Measurements from ENCODE around the gene GPR62.

The GPR62 gene

GRCh38 chr3:51977446-51978142 lies 22.4 kb downstream of the GPR62 start:
- Histone ChIP-seq H3K4me2 (ENCODE audit: low read depth, low read length, poor library complexity, severe bottlenecking) (peak overlapping the region; percentile 99), H3K9ac (ENCODE audit: low read depth, low read length, poor library complexity, severe bottlenecking) (no peak overlapping the region)
- TF ChIP-seq EZH2phosphoT487 (IDR thresholded peaks at IDR 0.05; ENCODE audit: borderline replicate concordance), result no peak
- no peak for TF ChIP-seq CTCF (conservative IDR thresholded peaks at IDR 0.05; ENCODE audit: low read length)

GRCh38 chr3:51978143-51978502 lies 22.9 kb downstream of the GPR62 start:
- Histone ChIP-seq H3K79me2 (ENCODE audit: insufficient read depth, low read length) (peaks cover 26% of the 10 kb centered on the region), H3K36me3 (ENCODE audit: insufficient read depth, low read length) (no peaks in the 10 kb centered on the region), H3K4me2 (ENCODE audit: low read depth, low read length, poor library complexity, severe bottlenecking) (no peak overlapping the region), H3K9me3 (ENCODE audit: insufficient read depth, low read depth, low read length) (no peaks in the 10 kb centered on the region), H3K4me1 (ENCODE audit: insufficient read depth, low read length, poor library complexity, severe bottlenecking) (peaks cover 39% of the 10 kb centered on the region), H3K9me2 (replicated peaks; ENCODE audit: low read depth, low read length) (no peaks in the 10 kb centered on the region), H3K27me3 (ENCODE audit: insufficient read depth, low read length, poor library complexity, severe bottlenecking) (no peaks in the 10 kb centered on the region), H3K4me3 (ENCODE audit: low read length, poor library complexity, severe bottlenecking) (no peak overlapping the region), H2AFZ (ENCODE audit: low read length) (no peak overlapping the region), H4K20me1 (ENCODE audit: insufficient read depth, low read length, poor library complexity, severe bottlenecking) (no peaks in the 10 kb centered on the region), H3K9ac (ENCODE audit: low read depth, low read length, poor library complexity, severe bottlenecking) (no peak overlapping the region), H3F3A (ENCODE audit: low read depth) (peaks cover 12% of the 10 kb centered on the region)
- TF ChIP-seq EZH2phosphoT487 (IDR thresholded peaks at IDR 0.05; ENCODE audit: borderline replicate concordance) (no peak), CTCF (conservative IDR thresholded peaks at IDR 0.05; ENCODE audit: low read length) (no peak)

More at GRCh38 chr3:51977446-51978142, 22.4 kb downstream of the GPR62 start:
- H3F3A ChIP-seq (ENCODE audit: low read depth), result peaks cover 8% of the 10 kb centered on the region
- H3K36me3 ChIP-seq (ENCODE audit: insufficient read depth, low read length), result no peaks in the 10 kb centered on the region
- H3K4me1 ChIP-seq (ENCODE audit: insufficient read depth, low read length, poor library complexity, severe bottlenecking), result peaks cover 39% of the 10 kb centered on the region
- H3K9me2 ChIP-seq (replicated peaks; ENCODE audit: low read depth, low read length), result no peaks in the 10 kb centered on the region
- H2AFZ ChIP-seq (ENCODE audit: low read length), result no peak overlapping the region
- H3K9me3 ChIP-seq (ENCODE audit: insufficient read depth, low read depth, low read length), result no peaks in the 10 kb centered on the region
- H3K79me2 ChIP-seq (ENCODE audit: insufficient read depth, low read length), result peaks cover 26% of the 10 kb centered on the region
- no peaks in the 10 kb centered on the region for H4K20me1 ChIP-seq (ENCODE audit: insufficient read depth, low read length, poor library complexity, severe bottlenecking)
- no peaks in the 10 kb centered on the region for H3K27me3 ChIP-seq (ENCODE audit: insufficient read depth, low read length, poor library complexity, severe bottlenecking)
- no peak overlapping the region for H3K4me3 ChIP-seq (ENCODE audit: low read length, poor library complexity, severe bottlenecking)

- no peak overlapping the region for H3K9ac ChIP-seq (ENCODE audit: low read depth, low read length, poor library complexity, severe bottlenecking)
- TF ChIP-seq CTCF (conservative IDR thresholded peaks at IDR 0.05; ENCODE audit: low read length) (no peak), EZH2phosphoT487 (IDR thresholded peaks at IDR 0.05; ENCODE audit: borderline replicate concordance) (no peak)
- H3F3A ChIP-seq (ENCODE audit: low read depth), result peaks cover 12% of the 10 kb centered on the region
- H3K9me3 ChIP-seq (ENCODE audit: insufficient read depth, low read depth, low read length), result no peaks in the 10 kb centered on the region
- peaks cover 40% of the 10 kb centered on the region for H3K4me1 ChIP-seq (ENCODE audit: insufficient read depth, low read length, poor library complexity, severe bottlenecking)
- peaks cover 16% of the 10 kb centered on the region; the same call in 1 of the 2 replicates for H3K79me2 ChIP-seq (ENCODE audit: insufficient read depth, low read length)
- no peaks in the 10 kb centered on the region for H3K27me3 ChIP-seq (ENCODE audit: insufficient read depth, low read length, poor library complexity, severe bottlenecking)
- H3K4me3 ChIP-seq (ENCODE audit: low read length, poor library complexity, severe bottlenecking), result no peak overlapping the region
- H3K9me2 ChIP-seq (replicated peaks; ENCODE audit: low read depth, low read length), result no peaks in the 10 kb centered on the region
- no peaks in the 10 kb centered on the region for H3K36me3 ChIP-seq (ENCODE audit: insufficient read depth, low read length)
- H4K20me1 ChIP-seq (ENCODE audit: insufficient read depth, low read length, poor library complexity, severe bottlenecking), result no peaks in the 10 kb centered on the region
- H2AFZ ChIP-seq (ENCODE audit: low read length), result no peak overlapping the region
- H3K4me2 ChIP-seq (ENCODE audit: low read depth, low read length, poor library complexity, severe bottlenecking), result no peak overlapping the region
Measured at GRCh38 chr3:51980253-51980652, 25.1 kb downstream of the GPR62 start.

Data from Loucy (cell line).